Measurements from ENCODE around the gene GDPD3. TPM values are rescaled to one million over a fixed set of nuclear protein-coding genes. Genes with fewer than 3 reads are reported as not detected.

GDPD3 gene
- total and polyA plus RNA-seq, 9 of the 15 experiments (the other 6 are each of a cell fraction or from before 2014, with no cell fraction given), result 0.47 to 3.9 (median 1.1) TPM

DNA sequence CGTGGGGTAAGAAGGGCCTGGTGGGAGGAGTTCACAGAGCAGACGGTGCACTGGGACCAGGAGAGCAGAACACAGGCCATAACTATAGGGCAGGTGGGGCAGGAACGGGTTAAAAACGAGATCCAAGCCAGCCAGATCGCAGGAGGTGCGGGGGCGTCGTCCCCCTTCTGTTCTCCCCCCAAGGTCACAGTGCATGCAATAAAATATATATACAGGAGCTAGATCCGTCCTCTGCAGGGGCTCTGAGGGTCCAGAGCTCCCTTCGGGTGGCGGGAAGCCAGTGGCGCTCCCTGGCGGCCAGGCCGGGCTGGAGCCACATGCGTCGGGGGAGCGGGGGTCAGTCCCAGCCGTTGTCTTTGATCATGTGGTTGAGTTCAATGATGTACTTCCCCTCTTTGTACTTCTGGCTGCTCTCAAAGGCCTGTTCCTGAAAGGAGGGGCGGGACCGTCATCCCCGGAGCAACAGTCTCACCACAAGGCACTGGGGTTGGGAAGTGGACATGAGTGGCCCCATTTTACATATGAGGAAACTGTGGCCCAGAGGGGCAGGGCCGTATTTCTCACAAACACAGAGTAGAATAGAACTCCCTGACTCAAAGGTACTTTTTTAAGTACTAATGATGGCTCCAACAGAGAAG lies 20.8 kb downstream of the GDPD3 start (continued):
- TF ChIP-seq ZNF589 (CRISPR knock-in tag; IDR thresholded peaks at IDR 0.05; ENCODE audit: low read depth) (peak; percentile 95), ZNF140 (CRISPR knock-in tag; IDR thresholded peaks at IDR 0.05) (peak; percentile 87), ZBTB17 (CRISPR knock-in tag; IDR thresholded peaks at IDR 0.05) (peak; percentile 80), ETV1 (tag; conservative IDR thresholded peaks at IDR 0.05; ENCODE audit: low read depth) (peak; percentile 100), HNRNPH1 (optimal IDR thresholded peaks at IDR 0.05; ENCODE audit: low read depth, low read length) (no peak), SMAD2 (IDR thresholded peaks at IDR 0.05; ENCODE audit: low read depth, low read length) (no peak), DIDO1 (tag; IDR thresholded peaks at IDR 0.05; ENCODE audit: low read depth) (0 out of 2 replicates have a peak, but pooled peaks have one; percentile 37), ZNF212 (CRISPR knock-in tag; IDR thresholded peaks at IDR 0.05) (peak; percentile 81), ZNF41 (CRISPR knock-in tag; conservative IDR thresholded peaks at IDR 0.05) (peak; percentile 92), ZFX (CRISPR knock-in tag; IDR thresholded peaks at IDR 0.05) (0 out of 2 replicates have a peak, but pooled peaks have one; percentile 17), ZNF239 (CRISPR knock-in tag; IDR thresholded peaks at IDR 0.05) (peak; percentile 86), NFIX (CRISPR knock-in tag; IDR thresholded peaks at IDR 0.05; ENCODE audit: low read depth) (peak; percentile 53; the same call in 1 of the 2 replicates), MED1 (CRISPR knock-in tag; IDR thresholded peaks at IDR 0.05; ENCODE audit: borderline replicate concordance) (no peak), ATF1 (CRISPR knock-in tag; IDR thresholded peaks at IDR 0.05) (no peak), ATF1 (tag; IDR thresholded peaks at IDR 0.05) (peak; percentile 75), HDAC2 (IDR thresholded peaks at IDR 0.05) (peak; percentile 82)
- TF ChIP-seq, protein P1, sequence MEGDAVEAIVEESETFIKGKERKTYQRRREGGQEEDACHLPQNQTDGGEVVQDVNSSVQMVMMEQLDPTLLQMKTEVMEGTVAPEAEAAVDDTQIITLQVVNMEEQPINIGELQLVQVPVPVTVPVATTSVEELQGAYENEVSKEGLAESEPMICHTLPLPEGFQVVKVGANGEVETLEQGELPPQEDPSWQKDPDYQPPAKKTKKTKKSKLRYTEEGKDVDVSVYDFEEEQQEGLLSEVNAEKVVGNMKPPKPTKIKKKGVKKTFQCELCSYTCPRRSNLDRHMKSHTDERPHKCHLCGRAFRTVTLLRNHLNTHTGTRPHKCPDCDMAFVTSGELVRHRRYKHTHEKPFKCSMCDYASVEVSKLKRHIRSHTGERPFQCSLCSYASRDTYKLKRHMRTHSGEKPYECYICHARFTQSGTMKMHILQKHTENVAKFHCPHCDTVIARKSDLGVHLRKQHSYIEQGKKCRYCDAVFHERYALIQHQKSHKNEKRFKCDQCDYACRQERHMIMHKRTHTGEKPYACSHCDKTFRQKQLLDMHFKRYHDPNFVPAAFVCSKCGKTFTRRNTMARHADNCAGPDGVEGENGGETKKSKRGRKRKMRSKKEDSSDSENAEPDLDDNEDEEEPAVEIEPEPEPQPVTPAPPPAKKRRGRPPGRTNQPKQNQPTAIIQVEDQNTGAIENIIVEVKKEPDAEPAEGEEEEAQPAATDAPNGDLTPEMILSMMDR (IDR thresholded peaks at IDR 0.05 in 2 of 3, conservative IDR thresholded peaks at IDR 0.05 in 1 of 3; ENCODE audit: insufficient read depth in 2 of 3, low read depth in 1 of 3, low read length in 3 of 3), result peak; percentile 90 to 93 (median 93)
- TF ChIP-seq, protein P2, sequence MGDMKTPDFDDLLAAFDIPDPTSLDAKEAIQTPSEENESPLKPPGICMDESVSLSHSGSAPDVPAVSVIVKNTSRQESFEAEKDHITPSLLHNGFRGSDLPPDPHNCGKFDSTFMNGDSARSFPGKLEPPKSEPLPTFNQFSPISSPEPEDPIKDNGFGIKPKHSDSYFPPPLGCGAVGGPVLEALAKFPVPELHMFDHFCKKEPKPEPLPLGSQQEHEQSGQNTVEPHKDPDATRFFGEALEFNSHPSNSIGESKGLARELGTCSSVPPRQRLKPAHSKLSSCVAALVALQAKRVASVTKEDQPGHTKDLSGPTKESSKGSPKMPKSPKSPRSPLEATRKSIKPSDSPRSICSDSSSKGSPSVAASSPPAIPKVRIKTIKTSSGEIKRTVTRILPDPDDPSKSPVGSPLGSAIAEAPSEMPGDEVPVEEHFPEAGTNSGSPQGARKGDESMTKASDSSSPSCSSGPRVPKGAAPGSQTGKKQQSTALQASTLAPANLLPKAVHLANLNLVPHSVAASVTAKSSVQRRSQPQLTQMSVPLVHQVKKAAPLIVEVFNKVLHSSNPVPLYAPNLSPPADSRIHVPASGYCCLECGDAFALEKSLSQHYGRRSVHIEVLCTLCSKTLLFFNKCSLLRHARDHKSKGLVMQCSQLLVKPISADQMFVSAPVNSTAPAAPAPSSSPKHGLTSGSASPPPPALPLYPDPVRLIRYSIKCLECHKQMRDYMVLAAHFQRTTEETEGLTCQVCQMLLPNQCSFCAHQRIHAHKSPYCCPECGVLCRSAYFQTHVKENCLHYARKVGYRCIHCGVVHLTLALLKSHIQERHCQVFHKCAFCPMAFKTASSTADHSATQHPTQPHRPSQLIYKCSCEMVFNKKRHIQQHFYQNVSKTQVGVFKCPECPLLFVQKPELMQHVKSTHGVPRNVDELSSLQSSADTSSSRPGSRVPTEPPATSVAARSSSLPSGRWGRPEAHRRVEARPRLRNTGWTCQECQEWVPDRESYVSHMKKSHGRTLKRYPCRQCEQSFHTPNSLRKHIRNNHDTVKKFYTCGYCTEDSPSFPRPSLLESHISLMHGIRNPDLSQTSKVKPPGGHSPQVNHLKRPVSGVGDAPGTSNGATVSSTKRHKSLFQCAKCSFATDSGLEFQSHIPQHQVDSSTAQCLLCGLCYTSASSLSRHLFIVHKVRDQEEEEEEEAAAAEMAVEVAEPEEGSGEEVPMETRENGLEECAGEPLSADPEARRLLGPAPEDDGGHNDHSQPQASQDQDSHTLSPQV (IDR thresholded peaks at IDR 0.05), result peak; percentile 100
- TF ChIP-seq, protein P3, sequence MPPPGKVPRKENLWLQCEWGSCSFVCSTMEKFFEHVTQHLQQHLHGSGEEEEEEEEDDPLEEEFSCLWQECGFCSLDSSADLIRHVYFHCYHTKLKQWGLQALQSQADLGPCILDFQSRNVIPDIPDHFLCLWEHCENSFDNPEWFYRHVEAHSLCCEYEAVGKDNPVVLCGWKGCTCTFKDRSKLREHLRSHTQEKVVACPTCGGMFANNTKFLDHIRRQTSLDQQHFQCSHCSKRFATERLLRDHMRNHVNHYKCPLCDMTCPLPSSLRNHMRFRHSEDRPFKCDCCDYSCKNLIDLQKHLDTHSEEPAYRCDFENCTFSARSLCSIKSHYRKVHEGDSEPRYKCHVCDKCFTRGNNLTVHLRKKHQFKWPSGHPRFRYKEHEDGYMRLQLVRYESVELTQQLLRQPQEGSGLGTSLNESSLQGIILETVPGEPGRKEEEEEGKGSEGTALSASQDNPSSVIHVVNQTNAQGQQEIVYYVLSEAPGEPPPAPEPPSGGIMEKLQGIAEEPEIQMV (tag; conservative IDR thresholded peaks at IDR 0.05; ENCODE audit: low read depth), result peak; percentile 87
- TF ChIP-seq, protein P4, sequence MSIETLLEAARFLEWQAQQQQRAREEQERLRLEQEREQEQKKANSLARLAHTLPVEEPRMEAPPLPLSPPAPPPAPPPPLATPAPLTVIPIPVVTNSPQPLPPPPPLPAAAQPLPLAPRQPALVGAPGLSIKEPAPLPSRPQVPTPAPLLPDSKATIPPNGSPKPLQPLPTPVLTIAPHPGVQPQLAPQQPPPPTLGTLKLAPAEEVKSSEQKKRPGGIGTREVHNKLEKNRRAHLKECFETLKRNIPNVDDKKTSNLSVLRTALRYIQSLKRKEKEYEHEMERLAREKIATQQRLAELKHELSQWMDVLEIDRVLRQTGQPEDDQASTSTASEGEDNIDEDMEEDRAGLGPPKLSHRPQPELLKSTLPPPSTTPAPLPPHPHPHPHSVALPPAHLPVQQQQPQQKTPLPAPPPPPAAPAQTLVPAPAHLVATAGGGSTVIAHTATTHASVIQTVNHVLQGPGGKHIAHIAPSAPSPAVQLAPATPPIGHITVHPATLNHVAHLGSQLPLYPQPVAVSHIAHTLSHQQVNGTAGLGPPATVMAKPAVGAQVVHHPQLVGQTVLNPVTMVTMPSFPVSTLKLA (conservative IDR thresholded peaks at IDR 0.05), result peak; percentile 87 to 89

Data from K562 (cell line).